GM12801 (cell line): Measurements from ENCODE around the gene NEDD9.

Experiments used
- TF ChIP-seq, protein P1 (sequence below): IDR thresholded peaks from one replicate; pipeline ENCODE4 v1.5.1; 2011; ENCODE audit warnings: control low read depth; ENCODE audit not compliant: insufficient read length; ENCODE audit errors: extremely low read depth

The NEDD9 gene

GRCh38 chr6:11241154-11241792 is 8.8 kb upstream of the NEDD9 start:
- TF ChIP-seq, protein P1, sequence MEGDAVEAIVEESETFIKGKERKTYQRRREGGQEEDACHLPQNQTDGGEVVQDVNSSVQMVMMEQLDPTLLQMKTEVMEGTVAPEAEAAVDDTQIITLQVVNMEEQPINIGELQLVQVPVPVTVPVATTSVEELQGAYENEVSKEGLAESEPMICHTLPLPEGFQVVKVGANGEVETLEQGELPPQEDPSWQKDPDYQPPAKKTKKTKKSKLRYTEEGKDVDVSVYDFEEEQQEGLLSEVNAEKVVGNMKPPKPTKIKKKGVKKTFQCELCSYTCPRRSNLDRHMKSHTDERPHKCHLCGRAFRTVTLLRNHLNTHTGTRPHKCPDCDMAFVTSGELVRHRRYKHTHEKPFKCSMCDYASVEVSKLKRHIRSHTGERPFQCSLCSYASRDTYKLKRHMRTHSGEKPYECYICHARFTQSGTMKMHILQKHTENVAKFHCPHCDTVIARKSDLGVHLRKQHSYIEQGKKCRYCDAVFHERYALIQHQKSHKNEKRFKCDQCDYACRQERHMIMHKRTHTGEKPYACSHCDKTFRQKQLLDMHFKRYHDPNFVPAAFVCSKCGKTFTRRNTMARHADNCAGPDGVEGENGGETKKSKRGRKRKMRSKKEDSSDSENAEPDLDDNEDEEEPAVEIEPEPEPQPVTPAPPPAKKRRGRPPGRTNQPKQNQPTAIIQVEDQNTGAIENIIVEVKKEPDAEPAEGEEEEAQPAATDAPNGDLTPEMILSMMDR = no peak

GRCh38 chr6:11237956-11238355 is 5.5 kb upstream of the NEDD9 start:
- TF ChIP-seq, protein P1 = no peak

DNA sequence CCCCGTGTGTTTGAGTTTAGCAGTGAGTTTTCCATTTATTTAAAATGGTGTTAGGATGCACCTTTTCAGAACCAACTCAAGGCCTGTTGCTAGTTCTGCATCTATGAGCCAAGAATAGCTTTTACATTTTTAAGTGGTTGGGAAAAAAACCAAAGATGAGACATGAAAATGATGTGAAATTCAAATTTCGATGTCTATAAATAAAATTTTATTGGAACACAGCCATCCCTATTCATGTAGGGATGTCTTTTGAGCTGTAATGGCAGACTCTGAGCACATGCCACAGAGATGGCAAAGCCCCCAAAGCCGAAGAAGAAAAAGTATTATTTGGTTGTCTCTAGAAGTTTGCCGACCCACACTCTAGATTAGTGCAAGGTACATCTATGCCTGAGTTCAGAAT is 5.0 kb upstream of the NEDD9 start:
- TF ChIP-seq, protein P1 = no peak

DNA sequence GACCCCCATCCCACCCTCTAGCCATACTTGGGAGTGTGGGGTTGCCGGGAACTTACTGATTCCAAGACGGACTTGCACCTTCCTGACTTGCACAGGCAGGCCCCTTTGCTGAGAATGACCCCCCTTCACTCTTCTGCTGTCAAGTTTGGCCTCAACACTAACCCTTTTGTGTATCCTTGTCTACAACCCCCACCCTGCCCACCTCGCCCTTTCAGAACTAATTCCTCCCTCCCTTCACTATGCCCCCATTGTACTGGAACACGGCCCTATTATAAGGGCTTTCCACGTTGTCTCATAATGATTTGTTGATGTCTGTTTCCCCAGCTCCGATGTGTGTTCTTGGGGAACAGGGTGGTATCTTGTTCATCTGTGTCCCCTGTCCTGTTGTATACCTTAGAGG is 4.4 kb upstream of the NEDD9 start:
- TF ChIP-seq, protein P1 = no peak

GRCh38 chr6:11236076-11236750 is 3.7 kb upstream of the NEDD9 start:
- TF ChIP-seq, protein P1 = no peak

DNA sequence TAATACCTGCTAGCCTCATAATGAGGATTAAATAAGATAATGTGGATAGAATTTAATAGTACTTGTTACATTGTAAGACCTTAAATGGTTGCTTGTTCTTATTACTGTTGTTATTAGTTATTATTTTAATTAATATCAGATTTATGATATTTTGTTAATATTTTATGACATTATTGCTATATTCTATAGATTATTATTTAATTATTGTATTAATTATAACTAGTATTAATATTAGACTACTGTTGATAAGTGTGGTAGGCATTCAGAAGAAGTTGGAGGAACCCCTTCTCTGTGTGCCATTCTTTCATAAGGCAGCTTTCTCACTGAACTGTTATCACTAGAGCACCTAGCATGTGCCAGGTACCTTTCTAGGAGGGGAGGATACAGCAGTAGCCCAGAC is 2.6 kb upstream of the NEDD9 start:
- TF ChIP-seq, protein P1 = no peak

GRCh38 chr6:11233673-11234573 is 1.5 kb upstream of the NEDD9 start:
- TF ChIP-seq, protein P1 = no peak
